K562 (cell line): Measurements from ENCODE around the gene CLTB.

Experiments used
- ATF4 ChIP-seq: fragments of 450-650 bp; formaldehyde crosslinking; IDR thresholded peaks from 2 replicates; pipeline ENCODE4 v1.4.0; 2022; ENCODE audit warnings: mild to moderate bottlenecking, moderate library complexity
- ETV6 ChIP-seq, 3 experiments: fragments of 150-350 bp in 1 of 3; sonication (generic) in 1 of 3; formaldehyde crosslinking in 1 of 3; IDR thresholded peaks; 2 replicates each; pipeline versions ENCODE4 v1.6.1 to v1.8.0; 2014 to 2022; ENCODE audit warnings: borderline replicate concordance in 2 of 3, low read depth in 2 of 3, antibody characterized with exemption in 1 of 3, low read length in 1 of 3, mild to moderate bottlenecking in 1 of 3, missing genetic modification reagents in 1 of 3
- HNRNPLL ChIP-seq: fragments of 200-400 bp; formaldehyde crosslinking; IDR thresholded peaks from 2 replicates; pipeline ENCODE4 v1.6.1; 2017; ENCODE audit warnings: low read length, low read depth, mild to moderate bottlenecking; ENCODE audit not compliant: poor library complexity, severe bottlenecking
- MAZ ChIP-seq, 2 experiments: fragments of 450-650 bp in 1 of 2; sonication (generic) in 1 of 2; formaldehyde crosslinking; IDR thresholded peaks in 1 of 2; conservative IDR thresholded peaks in 1 of 2; 2 replicates each; pipeline versions ENCODE4 v1.4.0 to v1.5.0; 2020; ENCODE audit warnings: mild to moderate bottlenecking in 1 of 2, missing genetic modification reagents in 1 of 2
- NR0B1 ChIP-seq: fragments of 450-650 bp; IDR thresholded peaks from one replicate; pipeline ENCODE4 v1.6.1; 2018; ENCODE audit warnings: mild to moderate bottlenecking, moderate library complexity; ENCODE audit not compliant: partially characterized antibody
- PATZ1 ChIP-seq: fragments of 250-450 bp; sonication (Bioruptor Pico); IDR thresholded peaks from 2 replicates; pipeline ENCODE4 v1.5.0; 2020; ENCODE audit warnings: mild to moderate bottlenecking, borderline replicate concordance
- POLR2A ChIP-seq: fragments of 450-650 bp; conservative IDR thresholded peaks from 2 replicates; pipeline ENCODE4 v1.6.1; 2016
- POLR2AphosphoS5 ChIP-seq: IDR thresholded peaks from 2 replicates; pipeline ENCODE4 v1.6.1; 2011; ENCODE audit warnings: mild to moderate bottlenecking, low read depth, low read length, moderate library complexity; ENCODE audit not compliant: control insufficient read depth, insufficient read depth
- PTTG1 ChIP-seq: fragments of 450-650 bp; IDR thresholded peaks from 2 replicates; pipeline ENCODE4 v1.6.1; 2016; ENCODE audit warnings: low read depth, mild to moderate bottlenecking, missing genetic modification characterization, missing compliant biosample characterization
- ZBTB34 ChIP-seq: fragments of 250-450 bp; sonication (Bioruptor Pico); IDR thresholded peaks from 2 replicates; pipeline ENCODE4 v1.8.0; 2021; ENCODE audit warnings: mild to moderate bottlenecking, moderate library complexity
- ZNF282 ChIP-seq: sonication (generic); formaldehyde crosslinking; IDR thresholded peaks from 2 replicates; pipeline ENCODE4 v1.8.1; 2023; ENCODE audit warnings: missing genetic modification reagents
- ZNF830 ChIP-seq: fragments of 250-450 bp; sonication (Bioruptor Pico); IDR thresholded peaks from 2 replicates; pipeline ENCODE4 v1.5.0; 2021; ENCODE audit warnings: mild to moderate bottlenecking

- TF ChIP-seq NR0B1 (no peak), ETV6 (IDR thresholded peaks at IDR 0.05; ENCODE audit: borderline replicate concordance in 1 of 2, low read depth in 2 of 2, low read length in 1 of 2) (no peak), ETV6 (CRISPR knock-in tag; IDR thresholded peaks at IDR 0.05; ENCODE audit: borderline replicate concordance) (no peak), ZBTB34 (CRISPR knock-in tag) (no peak), MAZ (CRISPR knock-in tag; conservative IDR thresholded peaks at IDR 0.05 in 1 of 2, IDR thresholded peaks at IDR 0.05 in 1 of 2) (no peak), ZNF830 (no peak), PATZ1 (CRISPR knock-in tag) (no peak), ZNF282 (no peak), POLR2AphosphoS5 (no peak), POLR2A (no peak), ATF4 (CRISPR knock-in tag) (no peak), HNRNPLL (no peak), PTTG1 (no peak)
Observed at GRCh38 chr5:176400382-176401156, 15.8 kb downstream of the CLTB start.
